Fibroblast of skin of left quadriceps (primary cell): Measurements from ENCODE around the gene GNPDA1.

ENCODE experiments used
- DNase-seq, 2 experiments: peaks; one replicate each; pipeline ENCODE4 v3.0.0-alpha.2; 2013; ENCODE audit warnings: low read depth in 2 of 2

The GNPDA1 gene

GRCh38 chr5:141957367-141957996 lies 55.3 kb downstream of the GNPDA1 start:
- no peak for DNase-seq

GRCh38 chr5:141954194-141954593 lies 58.6 kb downstream of the GNPDA1 start:
- DNase-seq: no peak

- DNase-seq: no peak
Measured at GRCh38 chr5:141952020-141952419, 60.8 kb downstream of the GNPDA1 start.

- DNase-seq: no peak
Measured at GRCh38 chr5:141951332-141951781, 61.5 kb downstream of the GNPDA1 start.
